ENCODE data around the gene NRCAM. TPM values are rescaled to one million over a fixed set of nuclear protein-coding genes. Genes with fewer than 3 reads are reported as not detected.

The NRCAM gene
- total RNA-seq, 6 donors from 2014 or later = 2.5 to 23.0 (median 5.0) TPM

GRCh38 chr7:108149119-108149518 is 307.1 kb downstream of the NRCAM start:
- 70 to 77% methylated on average over 5 of the region's 5 CpGs for WGBS, 2 donors
- Histone ChIP-seq H3K9me3 (no peaks in the 10 kb centered on the region), H3K27ac (no peak overlapping the region), H3K36me3 (no peaks in the 10 kb centered on the region), H3K27me3 (no peaks in the 10 kb centered on the region), H3K4me3 (no peak overlapping the region), H3K4me1 (peaks cover 4 to 10% (median 7%) of the 10 kb centered on the region in 4 donors)
- TF ChIP-seq POLR2A (IDR thresholded peaks at IDR 0.05) = no peak
- no peak for TF ChIP-seq POLR2AphosphoS5 (IDR thresholded peaks at IDR 0.05)
- no peak for TF ChIP-seq EP300 (IDR thresholded peaks at IDR 0.05)
- TF ChIP-seq, protein P1, sequence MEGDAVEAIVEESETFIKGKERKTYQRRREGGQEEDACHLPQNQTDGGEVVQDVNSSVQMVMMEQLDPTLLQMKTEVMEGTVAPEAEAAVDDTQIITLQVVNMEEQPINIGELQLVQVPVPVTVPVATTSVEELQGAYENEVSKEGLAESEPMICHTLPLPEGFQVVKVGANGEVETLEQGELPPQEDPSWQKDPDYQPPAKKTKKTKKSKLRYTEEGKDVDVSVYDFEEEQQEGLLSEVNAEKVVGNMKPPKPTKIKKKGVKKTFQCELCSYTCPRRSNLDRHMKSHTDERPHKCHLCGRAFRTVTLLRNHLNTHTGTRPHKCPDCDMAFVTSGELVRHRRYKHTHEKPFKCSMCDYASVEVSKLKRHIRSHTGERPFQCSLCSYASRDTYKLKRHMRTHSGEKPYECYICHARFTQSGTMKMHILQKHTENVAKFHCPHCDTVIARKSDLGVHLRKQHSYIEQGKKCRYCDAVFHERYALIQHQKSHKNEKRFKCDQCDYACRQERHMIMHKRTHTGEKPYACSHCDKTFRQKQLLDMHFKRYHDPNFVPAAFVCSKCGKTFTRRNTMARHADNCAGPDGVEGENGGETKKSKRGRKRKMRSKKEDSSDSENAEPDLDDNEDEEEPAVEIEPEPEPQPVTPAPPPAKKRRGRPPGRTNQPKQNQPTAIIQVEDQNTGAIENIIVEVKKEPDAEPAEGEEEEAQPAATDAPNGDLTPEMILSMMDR (IDR thresholded peaks at IDR 0.05) = no peak
- DNase-seq = no peak
- ATAC-seq (ENCODE audit: low FRiP score in 2 of 2) = no peak

- ATAC-seq (ENCODE audit: low FRiP score in 2 of 2) = no peak
- Histone ChIP-seq H3K36me3 (no peaks in the 10 kb centered on the region), H3K27me3 (no peaks in the 10 kb centered on the region), H3K27ac (no peak overlapping the region), H3K4me3 (no peak overlapping the region), H3K4me1 (peaks cover 4 to 10% (median 7%) of the 10 kb centered on the region in 4 donors), H3K9me3 (no peaks in the 10 kb centered on the region)
- TF ChIP-seq POLR2AphosphoS5 (IDR thresholded peaks at IDR 0.05) (no peak), POLR2A (IDR thresholded peaks at IDR 0.05) (no peak), EP300 (IDR thresholded peaks at IDR 0.05) (no peak)
- TF ChIP-seq, protein P1 (IDR thresholded peaks at IDR 0.05) = no peak
- WGBS, 2 donors = 78% methylated on average over 6 of the region's 6 CpGs
- DNase-seq = peak in 1 of 2 donors; percentile 1
Measured at GRCh38 chr7:108147031-108147563, 309.1 kb downstream of the NRCAM start.

DNA sequence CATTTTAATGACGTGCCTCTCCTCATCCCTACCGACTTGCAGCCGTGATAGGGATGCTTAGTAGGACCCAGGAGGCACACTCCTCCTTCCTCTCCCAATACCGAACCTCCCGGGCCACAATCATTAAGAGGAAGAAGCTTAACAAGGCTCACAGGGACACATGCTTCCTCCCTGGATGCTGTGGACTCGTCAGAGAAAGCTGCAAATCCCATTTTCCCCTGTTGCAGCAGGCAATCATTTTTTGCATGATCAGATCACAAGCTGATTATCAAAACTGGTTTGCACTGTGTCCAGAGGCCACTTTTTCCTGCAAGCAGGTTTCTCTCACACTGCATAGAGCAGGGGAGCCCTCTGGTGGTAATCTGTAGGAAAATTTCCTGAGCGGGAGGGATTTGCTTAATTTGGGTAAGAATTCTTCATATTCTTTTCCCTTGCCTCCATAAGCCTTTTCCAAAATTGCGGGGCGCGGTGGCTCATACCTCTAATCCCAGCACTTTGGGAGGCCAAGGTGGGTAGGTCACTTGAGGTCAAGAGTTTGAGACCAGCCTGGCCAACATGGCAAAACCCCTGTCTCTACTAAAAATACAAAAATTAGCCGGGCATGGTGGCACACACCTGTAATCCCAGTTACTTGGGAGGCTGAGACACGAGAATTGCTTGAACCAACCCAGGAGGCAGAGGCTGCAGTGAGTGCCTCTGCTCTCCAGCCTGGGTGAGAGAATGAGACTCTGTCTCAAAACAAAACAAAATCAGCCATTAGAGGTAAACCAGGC is 310.0 kb downstream of the NRCAM start:
- no peak overlapping the region for H3K4me3 ChIP-seq

DNA sequence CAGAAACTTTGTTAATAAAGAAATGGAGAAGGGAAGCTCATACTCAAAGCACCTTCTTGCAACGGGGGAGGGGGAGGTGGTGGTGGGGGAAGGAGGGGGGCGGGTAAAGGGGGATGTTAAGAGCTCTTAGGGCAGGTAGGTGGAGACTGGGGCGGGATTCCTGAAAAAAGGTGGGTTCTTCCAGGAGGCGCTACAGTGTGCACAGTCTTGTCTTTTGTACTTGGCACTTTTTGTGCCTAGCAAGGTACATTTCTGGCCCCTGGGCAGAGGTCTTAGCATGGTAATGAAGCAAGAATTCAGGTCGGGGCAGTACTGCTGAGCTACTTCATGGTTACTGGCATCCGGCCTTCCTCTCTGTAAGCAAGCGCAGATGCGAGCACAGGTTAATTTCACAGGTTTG is 310.8 kb downstream of the NRCAM start:
- Histone ChIP-seq H3K9me3 (no peaks in the 10 kb centered on the region), H3K27me3 (no peaks in the 10 kb centered on the region), H3K27ac (no peak overlapping the region), H3K36me3 (no peaks in the 10 kb centered on the region), H3K4me1 (peaks cover 4 to 10% (median 7%) of the 10 kb centered on the region in 4 donors), H3K4me3 (no peak overlapping the region)
- no peak for ATAC-seq (ENCODE audit: low FRiP score in 2 of 2)
- TF ChIP-seq EP300 (IDR thresholded peaks at IDR 0.05) = no peak
- TF ChIP-seq POLR2AphosphoS5 (IDR thresholded peaks at IDR 0.05) = no peak
- TF ChIP-seq, protein P1 (IDR thresholded peaks at IDR 0.05) = no peak
- no peak for TF ChIP-seq POLR2A (IDR thresholded peaks at IDR 0.05)
- DNase-seq = no peak
- 58 to 71% methylated on average over 8 of the region's 8 CpGs for WGBS, 2 donors

More for the DNA sequence above, 310.0 kb downstream of the NRCAM start:
- H3K27me3 ChIP-seq = no peaks in the 10 kb centered on the region
- H3K4me1 ChIP-seq = peaks cover 4 to 10% (median 7%) of the 10 kb centered on the region in 4 donors
- no peaks in the 10 kb centered on the region for H3K9me3 ChIP-seq
- 13 to 15% methylated on average over 12 of the region's 12 CpGs for WGBS, 2 donors
- peak; percentile 85 to 91 for ATAC-seq (ENCODE audit: low FRiP score in 2 of 2)
- peak in 1 of 2 donors; percentile 40 for DNase-seq
- TF ChIP-seq EP300 (IDR thresholded peaks at IDR 0.05) (no peak), POLR2A (IDR thresholded peaks at IDR 0.05) (no peak), POLR2AphosphoS5 (IDR thresholded peaks at IDR 0.05) (no peak)
- TF ChIP-seq, protein P1 (IDR thresholded peaks at IDR 0.05) = peak; percentile 60 to 81 (median 73)
- no peaks in the 10 kb centered on the region for H3K36me3 ChIP-seq
- H3K27ac ChIP-seq = no peak overlapping the region
